ENCODE results near the gene CAPRIN1.

CAPRIN1 gene

DNA sequence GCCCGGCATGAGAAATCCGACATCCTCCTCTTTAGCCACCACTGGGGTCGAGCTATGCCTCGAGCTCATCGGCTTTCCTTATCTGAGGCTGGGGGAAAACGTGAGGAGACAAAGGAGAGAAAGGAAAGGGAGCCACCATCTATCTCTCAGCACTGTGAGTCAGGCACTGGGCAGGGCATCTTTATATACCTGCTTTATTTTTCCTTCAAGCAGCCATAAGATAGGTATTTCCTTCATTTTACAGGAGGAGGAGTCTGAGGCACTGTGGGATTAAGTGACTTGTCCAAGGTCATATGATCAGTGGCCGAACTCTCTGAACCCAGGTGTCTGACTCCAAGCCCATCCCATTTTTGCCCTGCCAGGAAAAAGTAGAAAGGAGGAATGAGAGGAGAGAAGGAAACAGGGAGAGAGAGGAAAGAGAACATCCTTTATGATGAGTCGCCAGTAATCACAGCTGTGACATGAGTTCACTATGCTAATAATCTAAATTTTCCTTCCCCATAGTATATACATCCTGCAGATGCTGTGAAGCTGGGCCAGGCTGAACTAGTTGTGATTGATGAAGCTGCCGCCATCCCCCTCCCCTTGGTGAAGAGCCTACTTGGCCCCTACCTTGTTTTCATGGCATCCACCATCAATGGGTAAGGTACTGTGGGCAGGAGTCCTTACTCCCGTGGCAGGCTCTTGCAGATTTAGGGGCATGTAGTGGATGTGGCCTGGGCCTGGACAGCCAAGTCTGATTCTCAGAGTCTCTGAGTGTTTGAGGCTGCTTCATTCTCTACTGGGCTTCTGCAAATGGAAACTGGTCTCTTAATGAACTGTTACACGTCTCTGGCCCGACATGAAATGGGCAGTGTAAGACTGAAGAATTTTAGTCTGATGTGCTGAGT, 75.7 kb downstream of the CAPRIN1 start:
- Mint-ChIP-seq H3K27me3 (ENCODE audit: low read depth, poor library complexity) (no peaks in the 10 kb centered on the region), H3K4me3 (no peak overlapping the region), H3K4me1 (peaks cover 4% of the 10 kb centered on the region), H3K27ac (no peak overlapping the region), H3K36me3 (ENCODE audit: low read depth) (peaks cover 93% of the 10 kb centered on the region), H3K9me3 (peaks cover 7% of the 10 kb centered on the region)
- no peak for DNase-seq
- TF ChIP-seq, protein P1, sequence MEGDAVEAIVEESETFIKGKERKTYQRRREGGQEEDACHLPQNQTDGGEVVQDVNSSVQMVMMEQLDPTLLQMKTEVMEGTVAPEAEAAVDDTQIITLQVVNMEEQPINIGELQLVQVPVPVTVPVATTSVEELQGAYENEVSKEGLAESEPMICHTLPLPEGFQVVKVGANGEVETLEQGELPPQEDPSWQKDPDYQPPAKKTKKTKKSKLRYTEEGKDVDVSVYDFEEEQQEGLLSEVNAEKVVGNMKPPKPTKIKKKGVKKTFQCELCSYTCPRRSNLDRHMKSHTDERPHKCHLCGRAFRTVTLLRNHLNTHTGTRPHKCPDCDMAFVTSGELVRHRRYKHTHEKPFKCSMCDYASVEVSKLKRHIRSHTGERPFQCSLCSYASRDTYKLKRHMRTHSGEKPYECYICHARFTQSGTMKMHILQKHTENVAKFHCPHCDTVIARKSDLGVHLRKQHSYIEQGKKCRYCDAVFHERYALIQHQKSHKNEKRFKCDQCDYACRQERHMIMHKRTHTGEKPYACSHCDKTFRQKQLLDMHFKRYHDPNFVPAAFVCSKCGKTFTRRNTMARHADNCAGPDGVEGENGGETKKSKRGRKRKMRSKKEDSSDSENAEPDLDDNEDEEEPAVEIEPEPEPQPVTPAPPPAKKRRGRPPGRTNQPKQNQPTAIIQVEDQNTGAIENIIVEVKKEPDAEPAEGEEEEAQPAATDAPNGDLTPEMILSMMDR (IDR thresholded peaks at IDR 0.05), result no peak

DNA sequence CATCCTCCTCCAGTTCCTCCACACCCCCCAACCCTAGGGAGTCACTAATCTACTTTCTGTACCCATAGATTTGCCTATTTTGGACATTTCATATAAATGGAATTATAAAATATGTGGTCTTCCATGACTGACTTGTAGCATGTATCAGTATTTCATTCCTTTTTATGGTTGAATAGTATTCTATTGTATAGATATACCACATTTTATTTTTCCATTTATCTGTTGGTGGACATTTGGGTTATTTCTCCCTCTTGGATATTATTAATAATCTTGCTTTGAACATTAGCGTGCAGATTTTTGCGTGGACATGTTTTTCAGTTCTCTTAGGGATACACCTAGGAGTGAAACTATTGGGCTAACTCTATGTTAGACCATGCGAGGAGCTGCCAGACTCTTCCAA, 77.3 kb downstream of the CAPRIN1 start:
- H3K27ac Mint-ChIP-seq, result no peak overlapping the region
- no peaks in the 10 kb centered on the region for H3K27me3 Mint-ChIP-seq (ENCODE audit: low read depth, poor library complexity)
- H3K9me3 Mint-ChIP-seq, result peaks cover 7% of the 10 kb centered on the region
- H3K36me3 Mint-ChIP-seq (ENCODE audit: low read depth), result peaks cover 88% of the 10 kb centered on the region
- TF ChIP-seq, protein P1 (IDR thresholded peaks at IDR 0.05), result no peak
- peaks cover 4% of the 10 kb centered on the region for H3K4me1 Mint-ChIP-seq
- no peak overlapping the region for H3K4me3 Mint-ChIP-seq
- no peak for DNase-seq

DNA sequence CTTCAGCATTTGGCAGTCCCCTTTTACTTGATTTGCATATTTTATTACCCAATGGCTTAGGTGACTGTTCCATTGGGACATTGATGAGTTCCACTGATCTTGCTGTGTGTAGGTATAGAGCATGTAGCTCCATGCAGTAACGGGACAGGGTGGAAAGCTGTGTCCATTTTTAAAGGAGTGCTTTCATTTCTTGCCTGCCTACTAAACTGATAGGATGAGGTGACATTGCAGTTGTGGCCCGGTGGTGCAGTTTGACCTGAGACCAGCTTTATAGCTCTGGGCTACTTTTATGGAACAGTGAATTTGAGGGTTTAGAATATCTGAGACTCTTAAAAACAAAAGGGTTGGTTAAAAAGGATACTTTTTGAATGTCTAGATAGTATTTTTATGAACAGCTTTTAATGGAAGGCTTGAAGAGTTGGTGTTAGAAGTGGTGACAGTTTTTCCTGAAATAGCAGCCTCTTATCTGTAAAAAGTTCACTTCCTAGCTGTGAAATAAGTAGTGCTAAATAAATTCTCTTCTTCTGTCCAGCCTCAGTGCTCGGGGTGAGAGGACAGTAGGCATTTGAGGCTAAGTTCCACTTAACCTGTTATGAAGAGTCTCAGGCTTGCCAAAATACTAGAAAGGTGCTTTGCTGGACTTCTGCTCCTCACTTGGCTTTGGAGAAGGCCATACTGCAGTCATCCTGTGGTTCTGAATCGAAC, 80.9 kb downstream of the CAPRIN1 start:
- H3K27ac Mint-ChIP-seq, result no peak overlapping the region
- peaks cover 76% of the 10 kb centered on the region for H3K36me3 Mint-ChIP-seq (ENCODE audit: low read depth)
- H3K9me3 Mint-ChIP-seq, result peaks cover 7% of the 10 kb centered on the region
- H3K27me3 Mint-ChIP-seq (ENCODE audit: low read depth, poor library complexity), result no peaks in the 10 kb centered on the region
- peaks cover 4% of the 10 kb centered on the region for H3K4me1 Mint-ChIP-seq
- TF ChIP-seq, protein P1 (IDR thresholded peaks at IDR 0.05), result no peak
- no peak for DNase-seq
- no peak overlapping the region for H3K4me3 Mint-ChIP-seq

DNA sequence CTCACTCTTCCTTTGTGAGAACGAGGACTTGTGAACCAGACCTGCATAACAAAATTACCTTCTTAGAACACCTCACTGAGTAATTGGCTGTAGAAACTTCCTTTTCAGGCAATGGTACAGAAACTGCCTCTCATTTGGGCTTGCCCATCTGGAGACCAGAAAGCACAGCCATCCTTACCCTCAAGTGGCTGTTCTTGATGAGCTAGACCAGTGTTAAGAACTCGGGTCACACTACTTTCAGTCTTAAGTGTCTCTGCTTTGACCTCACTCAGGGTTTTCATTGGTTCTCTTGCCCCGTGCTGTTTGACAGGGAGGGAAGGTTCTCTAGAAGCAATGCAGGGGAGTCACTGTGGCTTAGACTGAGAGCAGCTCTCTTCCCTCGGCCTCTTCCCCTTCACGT, 83.2 kb downstream of the CAPRIN1 start:
- H3K4me3 Mint-ChIP-seq, result no peak overlapping the region
- no peaks in the 10 kb centered on the region for H3K9me3 Mint-ChIP-seq
- no peak for DNase-seq
- H3K27ac Mint-ChIP-seq, result no peak overlapping the region
- peaks cover 4% of the 10 kb centered on the region for H3K4me1 Mint-ChIP-seq
- TF ChIP-seq, protein P1 (IDR thresholded peaks at IDR 0.05), result no peak
- peaks cover 69% of the 10 kb centered on the region for H3K36me3 Mint-ChIP-seq (ENCODE audit: low read depth)
- H3K27me3 Mint-ChIP-seq (ENCODE audit: low read depth, poor library complexity), result peaks cover 6% of the 10 kb centered on the region

DNA sequence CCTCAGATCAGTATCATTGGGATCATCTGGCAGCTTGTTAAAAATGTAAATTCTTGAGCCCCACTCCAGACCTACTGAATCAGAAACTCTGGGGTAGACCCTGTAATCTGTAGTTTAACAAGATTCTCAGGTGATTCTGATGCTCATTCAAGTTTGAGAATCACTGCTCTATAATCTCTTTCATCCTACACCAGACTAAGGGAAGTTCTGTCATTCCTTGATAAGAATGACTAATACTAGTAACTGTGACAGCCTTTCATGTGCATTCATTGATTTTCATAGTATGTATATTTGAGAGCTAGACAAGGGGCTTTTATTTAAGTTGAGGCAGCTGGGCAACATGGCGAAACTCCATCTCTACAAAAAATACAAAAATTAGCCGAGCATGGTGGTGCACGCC, 83.9 kb downstream of the CAPRIN1 start:
- H3K27ac Mint-ChIP-seq, result no peak overlapping the region
- TF ChIP-seq, protein P1 (IDR thresholded peaks at IDR 0.05), result no peak
- peaks cover 6% of the 10 kb centered on the region for H3K27me3 Mint-ChIP-seq (ENCODE audit: low read depth, poor library complexity)
- peaks cover 69% of the 10 kb centered on the region for H3K36me3 Mint-ChIP-seq (ENCODE audit: low read depth)
- peaks cover 4% of the 10 kb centered on the region for H3K4me1 Mint-ChIP-seq
- DNase-seq, result no peak
- H3K9me3 Mint-ChIP-seq, result no peaks in the 10 kb centered on the region
- no peak overlapping the region for H3K4me3 Mint-ChIP-seq
